ENCODE data around the gene FNDC7.

- TF ChIP-seq, protein P1, sequence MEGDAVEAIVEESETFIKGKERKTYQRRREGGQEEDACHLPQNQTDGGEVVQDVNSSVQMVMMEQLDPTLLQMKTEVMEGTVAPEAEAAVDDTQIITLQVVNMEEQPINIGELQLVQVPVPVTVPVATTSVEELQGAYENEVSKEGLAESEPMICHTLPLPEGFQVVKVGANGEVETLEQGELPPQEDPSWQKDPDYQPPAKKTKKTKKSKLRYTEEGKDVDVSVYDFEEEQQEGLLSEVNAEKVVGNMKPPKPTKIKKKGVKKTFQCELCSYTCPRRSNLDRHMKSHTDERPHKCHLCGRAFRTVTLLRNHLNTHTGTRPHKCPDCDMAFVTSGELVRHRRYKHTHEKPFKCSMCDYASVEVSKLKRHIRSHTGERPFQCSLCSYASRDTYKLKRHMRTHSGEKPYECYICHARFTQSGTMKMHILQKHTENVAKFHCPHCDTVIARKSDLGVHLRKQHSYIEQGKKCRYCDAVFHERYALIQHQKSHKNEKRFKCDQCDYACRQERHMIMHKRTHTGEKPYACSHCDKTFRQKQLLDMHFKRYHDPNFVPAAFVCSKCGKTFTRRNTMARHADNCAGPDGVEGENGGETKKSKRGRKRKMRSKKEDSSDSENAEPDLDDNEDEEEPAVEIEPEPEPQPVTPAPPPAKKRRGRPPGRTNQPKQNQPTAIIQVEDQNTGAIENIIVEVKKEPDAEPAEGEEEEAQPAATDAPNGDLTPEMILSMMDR (IDR thresholded peaks at IDR 0.05), result no peak
- TF ChIP-seq POLR2AphosphoS5 (IDR thresholded peaks at IDR 0.05), result no peak
- no peak for TF ChIP-seq POLR2A (IDR thresholded peaks at IDR 0.05)
Observed at GRCh38 chr1:108749081-108749480, 36.4 kb downstream of the FNDC7 start.

Data from breast epithelium (tissue), 3 donors.